Muscle layer of colon (tissue), 2 donors: ENCODE results near the gene PPP1R14D.

Experiments
- H3K27ac ChIP-seq: one replicate; pipeline ENCODE4 v1.7.0; 2013; ENCODE audit warnings: low read depth, mild to moderate bottlenecking, low read length, moderate library complexity
- H3K27me3 ChIP-seq, 2 donors: one replicate each; pipeline ENCODE4 v1.7.0; 2013; ENCODE audit warnings: low read length in 2 of 2, mild to moderate bottlenecking in 2 of 2; ENCODE audit not compliant: insufficient read depth in 2 of 2, control insufficient read depth in 1 of 2
- H3K36me3 ChIP-seq: one replicate; pipeline ENCODE4 v1.7.0; 2013; ENCODE audit warnings: mild to moderate bottlenecking, low read length; ENCODE audit not compliant: insufficient read depth
- H3K4me1 ChIP-seq: one replicate; pipeline ENCODE4 v1.7.0; 2013; ENCODE audit warnings: mild to moderate bottlenecking, low read length; ENCODE audit not compliant: insufficient read depth
- H3K4me3 ChIP-seq, 2 donors: one replicate each; pipeline ENCODE4 v1.7.0; 2013; ENCODE audit warnings: low read length in 2 of 2, low read depth in 1 of 2, mild to moderate bottlenecking in 1 of 2, moderate library complexity in 1 of 2
- H3K9ac ChIP-seq: one replicate; pipeline ENCODE4 v1.7.0; 2013; ENCODE audit warnings: low read length
- H3K9me3 ChIP-seq: one replicate; pipeline ENCODE4 v1.7.0; 2013; ENCODE audit warnings: mild to moderate bottlenecking, low read length
- donor health status: abdominal sarcoma.
- donor health status: Adenocarcinoma of cecum.

PPP1R14D gene

DNA sequence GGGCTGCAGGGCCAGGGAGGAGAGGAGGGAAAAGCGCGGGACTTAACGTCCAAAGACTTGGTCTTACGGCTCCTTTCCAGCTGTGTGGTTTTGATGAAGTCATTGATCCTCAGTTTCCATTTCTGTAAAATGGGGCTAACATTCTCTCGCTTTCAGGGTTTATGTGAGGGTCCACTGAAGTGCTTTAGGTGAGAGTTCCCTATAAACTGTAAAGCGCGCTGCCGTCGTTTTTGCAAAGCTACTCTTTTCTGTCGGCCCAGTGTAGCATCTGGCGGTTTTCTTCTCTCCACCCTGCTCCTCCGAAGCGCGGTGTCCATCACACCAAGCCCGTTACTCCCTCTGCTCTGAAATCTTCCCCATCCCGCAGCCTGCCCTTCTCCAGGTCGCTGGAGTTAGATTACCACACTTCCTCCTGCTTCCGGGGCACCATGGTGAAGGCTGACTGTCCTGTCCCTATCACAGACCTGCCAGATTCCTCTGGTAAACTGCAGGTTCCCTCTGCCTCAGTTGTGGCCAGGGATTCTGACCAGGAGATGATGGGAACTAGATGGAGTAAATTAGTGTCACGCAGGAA, 20.5 kb downstream of the PPP1R14D start:
- Histone ChIP-seq H3K4me1 (peaks cover 15% of the 10 kb centered on the region), H3K27me3 (no peaks in the 10 kb centered on the region), H3K4me3 (peak overlapping the region; percentile 60 to 100), H3K9ac (no peak overlapping the region), H3K9me3 (no peaks in the 10 kb centered on the region), H3K36me3 (peaks cover 10% of the 10 kb centered on the region), H3K27ac (peak overlapping the region; percentile 55)

GRCh38 chr15:40807028-40807887, 21.2 kb downstream of the PPP1R14D start, which contains the start of the genes DNAJC17 and ZFYVE19:
DNAJC17 (minus strand) TSS chr15:40807473; CDS start chr15:40807446, 27 bp downstream.
ZFYVE19 (plus strand) TSS chr15:40807089; CDS start chr15:40807590, 501 bp downstream.
- Histone ChIP-seq H3K9ac (peak within 1 kb of the TSS; percentile 93), H3K4me1 (peaks cover 15% of the 10 kb centered on the region), H3K36me3 (peaks cover 9% of the 10 kb centered on the region), H3K4me3 (peak within 1 kb of the TSS; percentile 60 to 100), H3K27ac (peak within 1 kb of the TSS; percentile 90), H3K9me3 (no peaks in the 10 kb centered on the region), H3K27me3 (no peaks in the 10 kb centered on the region)

GRCh38 chr15:40806672-40807027, 21.9 kb downstream of the PPP1R14D start:
- no peaks in the 10 kb centered on the region for H3K27me3 ChIP-seq
- peaks cover 15% of the 10 kb centered on the region for H3K4me1 ChIP-seq
- H3K36me3 ChIP-seq: peaks cover 8% of the 10 kb centered on the region
- H3K27ac ChIP-seq: peak overlapping the region; percentile 90
- H3K9me3 ChIP-seq: no peaks in the 10 kb centered on the region
- peak overlapping the region; percentile 60 to 100 for H3K4me3 ChIP-seq
- H3K9ac ChIP-seq: peak overlapping the region; percentile 93

GRCh38 chr15:40803688-40804087, 24.8 kb downstream of the PPP1R14D start:
- no peaks in the 10 kb centered on the region for H3K27me3 ChIP-seq
- H3K9me3 ChIP-seq: no peaks in the 10 kb centered on the region
- no peaks in the 10 kb centered on the region for H3K36me3 ChIP-seq
- H3K4me3 ChIP-seq: no peak overlapping the region
- H3K4me1 ChIP-seq: peaks cover 14% of the 10 kb centered on the region
- H3K27ac ChIP-seq: no peak overlapping the region
- H3K9ac ChIP-seq: no peak overlapping the region

- H3K9ac ChIP-seq: no peak overlapping the region
- no peaks in the 10 kb centered on the region for H3K27me3 ChIP-seq
- H3K4me3 ChIP-seq: no peak overlapping the region
- no peaks in the 10 kb centered on the region for H3K36me3 ChIP-seq
- no peaks in the 10 kb centered on the region for H3K9me3 ChIP-seq
- H3K27ac ChIP-seq: no peak overlapping the region
- H3K4me1 ChIP-seq: peaks cover 8% of the 10 kb centered on the region
Observed at GRCh38 chr15:40803076-40803475, 25.4 kb downstream of the PPP1R14D start.

DNA sequence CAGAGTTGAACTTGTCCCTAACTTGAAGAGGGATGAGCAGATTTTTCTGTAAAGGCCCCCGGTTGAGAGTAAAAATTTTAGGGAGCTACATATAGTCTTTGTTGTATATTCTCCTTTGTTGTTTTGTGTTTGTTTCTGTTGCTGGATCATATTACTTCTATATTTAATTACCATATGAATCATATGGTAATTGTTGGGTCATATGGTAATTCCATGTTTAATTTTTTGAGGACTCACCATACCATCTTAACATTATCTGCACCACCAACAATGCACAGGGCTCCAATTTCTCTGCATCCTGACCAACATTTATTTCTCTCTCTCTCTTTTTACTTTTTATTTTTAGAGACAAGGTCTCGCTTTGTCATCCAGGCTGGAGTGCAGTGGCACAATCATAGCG, 29.0 kb downstream of the PPP1R14D start:
- Histone ChIP-seq H3K9ac (no peak overlapping the region), H3K36me3 (no peaks in the 10 kb centered on the region), H3K4me1 (no peaks in the 10 kb centered on the region), H3K27me3 (no peaks in the 10 kb centered on the region), H3K4me3 (no peak overlapping the region), H3K9me3 (no peaks in the 10 kb centered on the region), H3K27ac (no peak overlapping the region)

DNA sequence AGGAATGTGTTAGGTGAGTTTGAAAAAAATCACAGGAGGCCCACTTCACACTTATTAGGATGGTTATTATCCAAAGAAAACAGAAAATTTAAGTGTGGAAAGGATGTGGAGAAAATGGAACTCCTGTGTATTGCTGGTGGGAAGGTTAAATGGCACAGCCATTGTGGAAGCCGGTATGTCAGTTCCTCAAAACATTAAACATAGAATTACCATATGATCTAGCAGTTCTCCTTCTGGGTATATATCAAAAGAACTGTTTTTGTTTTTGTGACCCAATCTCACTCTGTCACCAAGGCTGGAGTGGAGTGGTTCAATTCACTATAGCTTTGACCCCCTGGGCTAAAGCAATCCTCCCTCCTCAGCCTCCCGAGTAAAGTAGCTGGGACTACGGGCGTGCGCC, 32.0 kb downstream of the PPP1R14D start:
- Histone ChIP-seq H3K36me3 (no peaks in the 10 kb centered on the region), H3K27ac (no peak overlapping the region), H3K9me3 (no peaks in the 10 kb centered on the region)

DNA sequence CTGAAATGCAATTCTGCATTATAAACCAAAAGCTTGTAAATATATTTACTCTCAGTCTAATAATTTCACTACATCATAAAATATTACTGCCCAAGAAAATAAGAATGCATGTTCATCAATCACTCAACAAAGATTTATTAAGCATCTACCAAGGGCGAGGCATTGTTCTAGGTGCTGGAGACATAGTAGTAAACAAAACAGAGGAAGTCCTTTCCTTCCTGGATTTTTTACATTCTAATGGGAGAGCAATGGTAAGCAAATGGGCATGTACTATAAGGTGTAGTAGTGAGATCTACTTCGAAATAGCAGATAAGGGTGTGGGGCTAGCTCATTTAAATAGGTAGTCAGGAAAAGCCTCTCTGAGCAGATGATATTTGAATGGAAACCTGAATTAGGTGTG, 32.5 kb downstream of the PPP1R14D start:
- no peak overlapping the region for H3K9ac ChIP-seq
- no peak overlapping the region for H3K27ac ChIP-seq
- no peaks in the 10 kb centered on the region for H3K36me3 ChIP-seq
- no peaks in the 10 kb centered on the region for H3K27me3 ChIP-seq
- no peaks in the 10 kb centered on the region for H3K9me3 ChIP-seq
- H3K4me3 ChIP-seq: no peak overlapping the region
- H3K4me1 ChIP-seq: no peaks in the 10 kb centered on the region

More for the DNA sequence above, 32.0 kb downstream of the PPP1R14D start:
- Histone ChIP-seq H3K27me3 (no peaks in the 10 kb centered on the region), H3K4me3 (no peak overlapping the region), H3K9ac (no peak overlapping the region), H3K4me1 (no peaks in the 10 kb centered on the region)

DNA sequence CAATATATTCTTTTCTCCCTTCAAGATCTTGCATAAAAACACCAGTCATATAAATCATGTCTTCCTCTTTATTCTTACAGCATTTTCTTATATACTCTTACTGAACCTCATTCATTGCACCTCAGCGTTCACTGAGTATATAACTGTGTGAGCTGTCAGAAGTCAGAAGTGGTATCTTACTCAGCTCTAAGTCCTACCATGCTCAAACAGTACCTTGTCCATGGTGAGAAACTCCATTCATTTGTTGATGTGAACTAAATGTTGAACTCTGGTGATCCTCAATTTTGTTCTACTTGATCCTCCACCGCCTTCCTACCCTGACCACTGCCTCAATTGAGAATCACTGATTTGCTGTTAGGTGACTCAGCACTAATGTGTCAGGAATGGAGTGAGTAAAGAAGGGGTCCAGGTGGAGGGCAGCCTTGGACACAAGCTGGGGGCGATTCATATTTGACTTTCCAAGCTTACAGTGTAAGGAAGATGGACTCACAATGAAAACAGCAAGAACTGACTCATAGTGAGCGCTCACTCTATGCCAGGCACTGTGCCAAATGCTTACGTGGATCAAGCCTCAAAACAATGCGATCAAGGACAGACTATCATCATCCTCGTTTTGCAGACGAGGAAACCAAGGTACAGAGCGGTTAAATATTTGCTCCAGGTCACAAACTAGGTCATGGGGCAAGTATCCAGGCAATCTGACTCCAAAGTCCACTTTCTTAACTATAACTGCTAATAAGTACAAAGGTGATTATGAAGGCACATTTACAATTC, 35.1 kb downstream of the PPP1R14D start:
- no peaks in the 10 kb centered on the region for H3K4me1 ChIP-seq

GRCh38 chr15:40792394-40792793, 36.1 kb downstream of the PPP1R14D start:
- Histone ChIP-seq H3K27ac (no peak overlapping the region), H3K4me1 (peaks cover 3% of the 10 kb centered on the region), H3K4me3 (no peak overlapping the region), H3K27me3 (no peaks in the 10 kb centered on the region), H3K9ac (no peak overlapping the region), H3K36me3 (no peaks in the 10 kb centered on the region), H3K9me3 (no peaks in the 10 kb centered on the region)

More for the DNA sequence above, 35.1 kb downstream of the PPP1R14D start:
- no peaks in the 10 kb centered on the region for H3K36me3 ChIP-seq
- no peaks in the 10 kb centered on the region for H3K27me3 ChIP-seq
- H3K4me3 ChIP-seq: no peak overlapping the region
- H3K9me3 ChIP-seq: no peaks in the 10 kb centered on the region
- no peak overlapping the region for H3K27ac ChIP-seq
- H3K9ac ChIP-seq: no peak overlapping the region

DNA sequence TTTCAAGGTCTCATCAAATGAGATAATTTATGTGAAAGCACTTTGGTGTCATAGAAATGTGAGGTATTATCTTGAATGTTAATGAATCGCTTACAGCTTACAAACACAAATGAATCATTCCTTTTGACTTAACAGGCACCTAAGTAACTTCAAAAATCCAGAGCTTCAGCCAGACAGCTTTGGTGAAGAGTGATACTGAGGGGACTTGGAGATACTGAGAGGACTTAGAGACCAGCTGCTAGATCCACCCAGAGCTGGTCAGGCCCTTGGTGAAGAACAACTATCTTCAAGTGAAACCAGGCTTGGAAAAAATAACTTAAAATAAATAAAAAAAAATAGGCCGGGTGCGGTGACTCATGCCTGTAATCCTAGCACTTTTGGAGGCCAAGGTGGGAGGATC, 37.8 kb downstream of the PPP1R14D start:
- Histone ChIP-seq H3K4me1 (peaks cover 9% of the 10 kb centered on the region), H3K27ac (no peak overlapping the region), H3K9ac (no peak overlapping the region), H3K4me3 (no peak overlapping the region), H3K9me3 (no peaks in the 10 kb centered on the region), H3K36me3 (no peaks in the 10 kb centered on the region), H3K27me3 (no peaks in the 10 kb centered on the region)
